GM18873 (cell line): ENCODE results near the gene MAZ.

ENCODE experiments used
- ATAC-seq: cut with Tn5 transposase; IDR thresholded peaks from one replicate; pipeline ENCODE4 v1.9.1; 2021; ENCODE audit warnings: mild to moderate bottlenecking, moderate library complexity, moderate number of reproducible peaks; ENCODE audit not compliant: unreplicated experiment, low FRiP score

Gene MAZ

DNA sequence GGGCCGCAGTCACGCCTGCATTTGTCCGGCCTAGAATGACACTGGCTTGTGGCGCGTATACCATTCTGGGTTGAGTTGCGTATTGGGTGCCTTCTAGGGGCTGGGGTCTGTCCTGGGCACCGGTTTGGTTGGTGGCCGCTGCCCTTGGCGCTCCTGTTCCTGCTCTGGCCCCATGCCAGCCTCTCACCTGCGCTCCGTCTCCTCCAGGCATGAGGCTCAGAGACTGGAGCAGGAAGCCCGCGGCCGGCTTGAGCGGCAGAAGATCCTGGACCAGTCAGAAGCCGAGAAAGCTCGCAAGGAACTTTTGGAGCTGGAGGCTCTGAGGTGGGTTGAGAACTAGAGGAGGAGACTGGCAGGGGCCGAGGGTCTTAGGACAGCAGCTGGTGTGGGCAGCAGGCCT is 39.3 kb downstream of the MAZ start:
- no peak for ATAC-seq

DNA sequence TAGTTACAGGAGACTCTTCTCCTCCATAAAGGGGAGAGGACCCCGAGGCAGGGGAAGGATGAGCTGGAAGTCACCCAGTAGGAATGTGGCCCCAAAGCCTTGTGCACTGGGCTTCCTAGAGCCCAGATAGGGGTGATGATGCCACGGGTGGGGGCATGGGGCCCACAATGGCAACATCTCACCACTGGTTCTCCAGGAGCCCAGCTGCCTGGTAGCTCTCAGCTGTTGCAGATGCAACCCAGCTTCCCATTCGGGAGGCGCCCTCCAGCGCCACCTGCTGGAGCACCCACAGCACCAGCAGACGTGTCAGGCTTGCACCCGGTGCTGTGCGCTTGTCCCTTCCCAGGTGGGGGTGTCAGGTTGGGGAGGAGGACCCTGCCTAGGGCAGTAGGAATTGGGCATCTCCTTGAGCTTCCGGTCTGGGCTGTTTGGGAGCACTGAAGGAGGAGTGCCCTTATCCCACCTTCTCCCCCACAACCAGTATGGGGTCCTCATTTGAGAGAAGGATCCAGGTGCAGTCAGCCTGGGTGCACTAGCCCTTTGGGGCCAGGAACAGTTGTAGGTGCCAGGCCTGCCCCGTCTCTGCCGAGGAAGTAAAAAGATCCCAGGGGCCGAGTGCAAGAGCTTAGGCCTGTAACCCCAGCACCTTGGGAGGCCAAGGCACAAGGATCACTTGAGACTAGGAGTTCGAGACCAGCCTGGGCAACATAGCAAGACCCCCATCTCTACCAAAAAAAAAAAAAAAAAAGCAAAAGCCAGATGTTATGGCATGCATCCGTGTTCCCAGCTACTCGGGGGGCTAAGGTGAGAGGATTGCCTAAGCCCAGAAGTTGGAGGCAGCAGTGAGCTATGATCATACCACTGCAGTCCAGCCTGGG is 42.3 kb downstream of the MAZ start:
- ATAC-seq, result no peak

DNA sequence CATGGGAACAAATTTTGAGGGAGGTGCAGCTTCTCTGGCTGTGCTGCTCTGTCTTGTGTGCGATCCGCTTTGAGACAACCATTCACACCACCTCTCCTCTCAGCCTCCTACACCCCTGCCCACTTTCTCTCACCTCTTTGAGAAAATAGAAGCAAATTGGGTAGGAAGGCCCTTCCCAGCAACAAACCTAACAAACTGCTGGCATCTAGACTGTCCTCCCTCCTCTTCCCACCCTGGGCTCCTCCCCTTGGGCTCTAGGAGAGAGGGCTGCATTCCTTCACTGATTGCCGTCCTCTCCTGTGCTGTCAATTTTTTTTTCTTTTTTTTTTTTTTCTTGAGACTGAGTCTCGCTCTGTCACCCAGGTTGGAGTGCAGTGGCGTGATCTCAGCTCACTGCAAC is 43.2 kb downstream of the MAZ start:
- no peak for ATAC-seq

DNA sequence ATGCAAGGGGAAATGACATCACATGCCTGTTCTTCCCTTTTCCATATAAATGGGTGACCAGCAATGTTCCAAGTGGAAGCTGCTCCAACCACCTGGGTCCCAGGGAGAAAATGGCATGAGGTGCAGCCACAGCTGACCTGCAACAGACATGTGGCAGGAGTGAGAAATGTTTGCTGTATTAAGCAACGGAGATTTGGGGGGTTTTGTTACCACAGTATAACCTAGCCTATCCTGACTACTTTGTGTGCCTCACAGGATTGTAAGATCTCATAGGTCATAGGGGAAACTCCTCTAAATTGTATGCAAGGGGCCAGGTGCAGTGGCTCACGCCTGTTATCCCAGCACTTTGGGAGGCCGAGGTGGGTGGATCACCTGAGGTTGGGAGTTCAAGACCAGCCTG is 44.7 kb downstream of the MAZ start:
- ATAC-seq, result no peak

DNA sequence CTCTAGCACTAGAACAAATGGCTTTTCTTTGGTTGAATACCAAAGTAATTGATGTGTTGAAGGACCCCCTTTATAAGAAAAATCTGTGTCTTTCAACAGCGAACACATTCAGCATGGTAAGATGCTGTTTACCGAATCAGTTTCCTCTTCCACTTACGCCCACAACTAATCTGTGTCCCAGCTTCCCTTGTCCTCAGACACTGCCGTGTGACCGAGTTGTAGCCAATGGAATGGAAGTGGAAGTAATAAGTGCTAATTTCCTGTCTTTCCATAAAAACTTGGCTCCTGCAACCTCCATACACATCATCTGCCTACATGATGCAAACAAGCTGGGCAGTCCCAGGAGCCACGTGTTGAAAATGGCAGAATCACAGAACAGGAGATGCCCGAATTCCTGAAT is 46.3 kb downstream of the MAZ start:
- no peak for ATAC-seq

DNA sequence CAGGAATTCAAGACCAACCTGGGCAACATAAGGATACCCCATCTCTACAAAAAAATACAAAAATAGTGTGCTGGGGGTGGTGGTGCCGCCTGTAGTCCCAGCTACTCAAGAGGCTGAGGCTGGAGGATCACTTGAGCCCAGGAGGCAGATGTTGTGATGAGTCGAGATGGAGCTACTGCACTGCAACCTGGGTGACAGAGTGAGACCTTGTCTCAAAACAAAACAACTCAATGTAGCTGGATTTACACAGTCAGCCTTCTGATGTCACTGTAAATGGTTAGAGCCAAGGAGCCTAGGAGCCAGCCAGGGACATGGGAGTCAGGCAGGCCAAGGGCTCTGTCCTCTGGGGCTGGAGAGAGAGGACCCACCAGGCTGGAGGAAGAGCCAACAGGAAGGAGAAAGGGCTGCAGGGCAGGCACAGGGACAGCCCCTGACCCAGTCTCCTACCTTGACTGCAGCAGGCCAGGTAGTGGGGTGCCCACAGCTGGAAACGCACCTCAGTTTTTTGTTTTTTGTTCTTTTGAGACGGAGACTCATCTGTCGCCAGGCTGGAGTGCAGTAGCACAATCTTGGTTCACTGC is 48.3 kb downstream of the MAZ start:
- no peak for ATAC-seq

DNA sequence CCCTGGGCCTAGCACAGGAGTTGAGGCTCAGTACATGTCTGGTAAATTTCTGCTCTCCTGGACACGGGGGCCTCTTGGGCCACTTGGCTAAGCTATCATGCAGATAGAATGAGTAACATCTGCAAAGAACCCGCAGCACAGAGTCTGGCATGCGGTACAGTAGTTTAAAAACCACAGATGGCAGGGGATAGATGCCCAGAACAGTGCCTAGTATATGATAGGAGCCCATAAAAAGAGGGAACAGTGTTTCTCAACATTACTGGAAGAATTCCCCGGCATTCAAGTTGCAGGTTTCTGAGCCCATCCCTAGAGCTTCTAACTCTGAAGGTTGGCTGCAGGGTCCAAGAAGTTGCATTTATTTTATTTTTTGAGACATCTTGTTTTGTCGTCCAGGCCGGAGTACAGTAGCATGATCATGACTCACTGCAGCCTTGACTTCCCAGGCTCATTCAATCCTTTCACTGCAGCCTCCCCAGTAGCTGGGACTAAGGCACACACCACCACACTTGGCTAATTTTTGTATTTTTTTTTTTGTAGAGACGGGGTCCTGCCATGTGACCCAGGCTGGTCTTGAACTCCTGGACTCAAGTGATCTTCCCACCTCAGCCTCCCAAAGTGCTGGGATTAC is 50.9 kb downstream of the MAZ start:
- ATAC-seq, result no peak

DNA sequence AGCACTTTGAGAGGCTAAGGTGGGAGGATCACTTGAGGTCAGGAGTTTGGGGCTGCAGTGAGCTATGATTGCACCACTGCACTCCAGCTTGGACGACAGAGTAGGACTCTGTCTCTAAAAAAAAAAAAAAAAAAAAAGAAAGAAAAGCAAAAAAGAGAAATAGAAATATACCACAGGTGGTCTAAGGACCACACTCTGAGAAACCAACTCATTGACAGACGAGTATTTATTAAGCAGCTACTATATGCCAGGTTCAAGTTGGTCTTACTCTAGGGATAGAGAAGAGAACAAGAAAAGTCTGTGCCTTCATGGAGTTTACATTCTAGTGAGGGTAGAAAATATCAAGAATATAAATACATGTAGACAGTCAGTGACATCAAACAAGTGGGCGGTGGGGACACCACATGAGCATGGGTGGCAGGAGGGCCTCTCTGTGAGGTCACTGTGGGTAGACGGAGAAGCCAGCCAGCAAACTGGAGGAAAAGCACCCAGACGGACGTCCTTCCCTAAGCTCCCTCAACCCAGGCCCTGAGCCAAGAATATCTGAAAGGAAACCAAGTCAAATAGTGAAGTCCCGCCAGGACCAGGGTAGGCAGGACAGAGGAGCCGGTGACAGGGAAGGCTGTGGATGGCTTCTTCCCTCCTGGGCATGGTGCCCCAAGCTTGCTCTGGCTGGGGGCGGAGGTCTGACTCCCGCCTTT is 52.0 kb downstream of the MAZ start:
- ATAC-seq, result no peak

DNA sequence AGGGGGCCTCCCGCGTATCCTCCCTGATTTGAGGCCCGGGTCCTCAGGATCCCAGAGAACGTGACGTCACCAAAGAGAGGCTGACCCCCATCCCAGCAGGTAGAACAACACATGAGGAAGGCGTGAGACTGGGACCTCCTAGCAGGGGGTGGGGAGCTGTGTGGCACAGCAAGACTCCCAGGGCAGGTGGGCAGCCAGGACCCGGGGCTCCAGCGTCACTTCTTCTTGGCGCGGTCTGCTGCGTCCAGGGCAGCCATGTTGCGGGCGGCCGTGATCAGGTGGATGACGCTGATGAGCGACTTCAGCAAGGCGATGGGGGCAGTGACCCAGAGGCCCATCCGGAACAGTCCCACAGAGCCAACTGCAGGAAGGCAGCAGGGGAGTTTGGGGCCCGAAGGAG is 52.6 kb downstream of the MAZ start:
- no peak for ATAC-seq

DNA sequence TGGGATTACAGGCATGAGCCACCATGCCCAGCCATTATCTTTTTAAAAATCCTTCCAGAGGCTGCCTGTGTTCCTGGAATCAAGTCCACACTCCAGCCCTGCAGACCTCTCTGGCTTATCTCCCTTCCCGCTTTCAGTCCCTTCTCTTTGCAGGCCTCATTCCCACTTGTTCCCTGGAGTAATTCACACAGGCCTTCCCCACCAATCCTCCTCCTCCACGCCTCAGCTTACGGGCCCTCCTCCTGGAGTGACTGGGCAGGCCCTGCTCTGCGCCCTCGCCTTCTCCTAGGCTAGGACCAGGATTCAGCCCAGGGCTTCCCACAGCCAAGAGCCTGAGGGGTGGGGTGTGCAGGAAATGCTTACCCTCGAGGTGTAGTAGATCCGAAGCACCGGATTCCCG is 53.9 kb downstream of the MAZ start:
- ATAC-seq, result no peak
